ENCODE results near the gene VSIG10L2. TPM values are rescaled to one million over a fixed set of nuclear protein-coding genes. Genes with fewer than 3 reads are reported as not detected.

Gene VSIG10L2
- total RNA-seq, 1 donor from 2014 or later, result not detected

DNA sequence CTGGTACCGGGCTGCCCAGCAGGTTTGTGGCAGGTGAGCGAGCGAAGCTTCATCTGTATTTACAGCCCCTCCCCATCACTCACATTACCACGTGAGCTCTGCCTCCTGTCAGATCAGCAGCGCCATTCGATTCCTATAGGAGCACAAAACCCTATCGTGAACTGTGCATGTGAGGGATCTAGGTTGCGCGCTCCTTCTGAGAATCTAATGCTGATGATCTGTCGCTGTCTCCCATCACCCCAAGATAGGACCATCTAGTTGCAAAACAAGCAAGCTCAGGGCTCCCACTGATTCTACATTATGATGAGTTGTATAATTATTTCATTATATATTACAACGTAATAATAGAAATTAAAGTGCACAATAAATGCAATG lies 15.8 kb upstream of the VSIG10L2 start:
- DNase-seq, result no peak
- Histone ChIP-seq H3K9me3 (no peaks in the 10 kb centered on the region), H3K36me3 (no peaks in the 10 kb centered on the region), H3K4me1 (no peaks in the 10 kb centered on the region), H3K27me3 (ENCODE audit: low read depth) (no peaks in the 10 kb centered on the region), H3K4me3 (no peak overlapping the region), H3K27ac (no peak overlapping the region)
- TF ChIP-seq, protein P1, sequence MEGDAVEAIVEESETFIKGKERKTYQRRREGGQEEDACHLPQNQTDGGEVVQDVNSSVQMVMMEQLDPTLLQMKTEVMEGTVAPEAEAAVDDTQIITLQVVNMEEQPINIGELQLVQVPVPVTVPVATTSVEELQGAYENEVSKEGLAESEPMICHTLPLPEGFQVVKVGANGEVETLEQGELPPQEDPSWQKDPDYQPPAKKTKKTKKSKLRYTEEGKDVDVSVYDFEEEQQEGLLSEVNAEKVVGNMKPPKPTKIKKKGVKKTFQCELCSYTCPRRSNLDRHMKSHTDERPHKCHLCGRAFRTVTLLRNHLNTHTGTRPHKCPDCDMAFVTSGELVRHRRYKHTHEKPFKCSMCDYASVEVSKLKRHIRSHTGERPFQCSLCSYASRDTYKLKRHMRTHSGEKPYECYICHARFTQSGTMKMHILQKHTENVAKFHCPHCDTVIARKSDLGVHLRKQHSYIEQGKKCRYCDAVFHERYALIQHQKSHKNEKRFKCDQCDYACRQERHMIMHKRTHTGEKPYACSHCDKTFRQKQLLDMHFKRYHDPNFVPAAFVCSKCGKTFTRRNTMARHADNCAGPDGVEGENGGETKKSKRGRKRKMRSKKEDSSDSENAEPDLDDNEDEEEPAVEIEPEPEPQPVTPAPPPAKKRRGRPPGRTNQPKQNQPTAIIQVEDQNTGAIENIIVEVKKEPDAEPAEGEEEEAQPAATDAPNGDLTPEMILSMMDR (IDR thresholded peaks at IDR 0.05), result no peak
- ATAC-seq, result no peak
- intact Hi-C loops (cut with DNase I), result no loop called here

DNA sequence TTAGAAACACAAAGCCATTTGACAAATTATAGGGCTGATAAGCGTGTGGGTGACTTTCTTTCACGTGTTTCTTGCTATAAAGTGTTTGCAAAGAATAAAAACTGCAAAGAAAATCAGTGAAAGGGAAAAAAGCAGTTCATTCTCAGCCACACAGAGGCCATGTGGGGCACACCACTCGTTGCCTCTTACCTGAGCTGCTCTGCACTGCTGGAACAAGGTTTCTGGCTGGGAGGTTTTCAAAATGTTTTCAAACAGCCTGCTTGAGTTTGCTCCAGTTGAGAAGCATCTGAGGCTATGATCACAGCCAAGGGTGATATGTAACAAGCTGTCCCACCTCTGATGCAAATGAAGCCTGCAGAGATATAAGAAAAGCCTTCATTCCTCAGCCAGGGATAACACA lies 14.7 kb upstream of the VSIG10L2 start:
- no peak overlapping the region for H3K27ac ChIP-seq
- H3K4me1 ChIP-seq, result no peaks in the 10 kb centered on the region
- no peak overlapping the region for H3K4me3 ChIP-seq
- H3K9me3 ChIP-seq, result no peaks in the 10 kb centered on the region
- no peaks in the 10 kb centered on the region for H3K36me3 ChIP-seq
- ATAC-seq, result no peak
- DNase-seq, result no peak
- intact Hi-C loops (cut with DNase I), result no loop called here
- TF ChIP-seq, protein P1 (IDR thresholded peaks at IDR 0.05), result no peak
- H3K27me3 ChIP-seq (ENCODE audit: low read depth), result no peaks in the 10 kb centered on the region

- Histone ChIP-seq H3K27me3 (ENCODE audit: low read depth) (no peaks in the 10 kb centered on the region), H3K9me3 (no peaks in the 10 kb centered on the region), H3K4me1 (no peaks in the 10 kb centered on the region), H3K4me3 (no peak overlapping the region), H3K27ac (no peak overlapping the region), H3K36me3 (no peaks in the 10 kb centered on the region)
- intact Hi-C loops (cut with DNase I), result no loop called here
- ATAC-seq, result no peak
- TF ChIP-seq, protein P1 (IDR thresholded peaks at IDR 0.05), result no peak
- no peak for DNase-seq
Measured at GRCh38 chr11:125931668-125932067, 14.2 kb upstream of the VSIG10L2 start.

- no peaks in the 10 kb centered on the region for H3K4me1 ChIP-seq
- no peak overlapping the region for H3K4me3 ChIP-seq
- H3K9me3 ChIP-seq, result no peaks in the 10 kb centered on the region
- DNase-seq (no peak), ATAC-seq (no peak)
- H3K27ac ChIP-seq, result no peak overlapping the region
- H3K27me3 ChIP-seq (ENCODE audit: low read depth), result no peaks in the 10 kb centered on the region
- TF ChIP-seq, protein P1 (IDR thresholded peaks at IDR 0.05), result no peak
- intact Hi-C loops (cut with DNase I), result no loop called here
- no peaks in the 10 kb centered on the region for H3K36me3 ChIP-seq
Measured at GRCh38 chr11:125932301-125932700, 13.5 kb upstream of the VSIG10L2 start.

- intact Hi-C loops (cut with DNase I), result no loop called here
- H3K4me1 ChIP-seq, result no peaks in the 10 kb centered on the region
- DNase-seq, result no peak
- TF ChIP-seq, protein P1 (IDR thresholded peaks at IDR 0.05), result no peak
- no peak for ATAC-seq
- no peak overlapping the region for H3K27ac ChIP-seq
- H3K36me3 ChIP-seq, result no peaks in the 10 kb centered on the region
- H3K9me3 ChIP-seq, result no peaks in the 10 kb centered on the region
- H3K27me3 ChIP-seq (ENCODE audit: low read depth), result no peaks in the 10 kb centered on the region
- H3K4me3 ChIP-seq, result no peak overlapping the region
Measured at GRCh38 chr11:125933030-125933813, 12.6 kb upstream of the VSIG10L2 start.
